C4-2B (cell line): Measurements from ENCODE around the gene RFXANK.
"Not testable (repeated sequence)": the region's sequence is repeated elsewhere in the genome, so short reads cannot be mapped to it uniquely, and the experiment has no call there.

Experiments used
- CTCF ChIP-seq: fragments of 450-650 bp; conservative IDR thresholded peaks from 2 replicates; pipeline ENCODE4 v1.5.1; 2017; ENCODE audit warnings: mild to moderate bottlenecking
- ZFX ChIP-seq: fragments of 450-650 bp; IDR thresholded peaks from 2 replicates; pipeline ENCODE4 v1.6.1; 2017

DNA sequence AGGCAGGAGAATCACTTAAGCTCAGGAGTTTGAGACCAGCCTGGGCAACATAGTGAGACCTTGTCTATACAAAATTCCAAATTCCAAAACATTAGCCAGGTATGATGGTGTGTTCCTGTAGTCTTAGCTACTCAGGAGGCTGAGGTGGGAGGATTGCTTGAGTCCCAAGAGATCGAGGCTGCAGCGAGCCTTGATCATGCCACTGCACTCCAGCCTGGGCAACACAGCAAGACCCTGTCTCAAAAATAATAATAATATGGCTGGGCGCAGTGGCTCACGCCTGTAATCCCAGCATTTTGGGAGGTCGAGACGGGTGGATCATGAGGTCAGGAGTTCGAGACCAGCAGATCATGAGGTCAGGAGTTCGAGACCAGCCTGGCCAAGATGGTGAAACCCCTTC lies 28.9 kb downstream of the RFXANK start:
- TF ChIP-seq CTCF, ZFX: not testable (repeated sequence)
